H1 (cell line): ENCODE measurements around the gene PACSIN2. TPM values are rescaled to one million over a fixed set of nuclear protein-coding genes. Genes with fewer than 3 reads are reported as not detected.

Source experiments
- CTCF ChIA-PET: fragments of 300-600 bp; sonication (Branson Sonifier 250); formaldehyde crosslinking; loops from one replicate; lab custom pipeline; 2021; ENCODE audit not compliant: partially characterized antibody; lab: Charles Lee
- POLR2A ChIA-PET: fragments of 300-600 bp; sonication (Branson Sonifier 250); formaldehyde crosslinking; loops from one replicate; lab custom pipeline; 2021; ENCODE audit warnings: inconsistent platforms; ENCODE audit not compliant: partially characterized antibody; lab: Charles Lee
- DNase-seq, 2 experiments: peaks; one replicate each; pipeline versions ENCODE4 v3.0.0 to v3.0.0-alpha.2; 2010 to 2022; ENCODE audit warnings: low spot score in 2 of 2, low read depth in 1 of 2, mixed read lengths in 1 of 2
- FAIRE-seq: peaks from 2 replicates; lab custom pipeline; 2011; peaks lifted over from hg19 to GRCh38; lab: Jason Lieb, UNC
- H2AFZ ChIP-seq: 2 replicates; pipeline ENCODE4 v1.8.1; 2012; ENCODE audit warnings: low read length, inconsistent platforms
- H2AK5ac ChIP-seq: 2 replicates; pipeline ENCODE4 v1.6.1; 2013; ENCODE audit warnings: low read depth, low read length
- H2BK120ac ChIP-seq: replicated peaks from 2 replicates; pipeline ENCODE3; 2013; ENCODE audit warnings: low read depth, low read length, inconsistent platforms
- H2BK12ac ChIP-seq: 2 replicates; pipeline ENCODE4 v1.6.1; 2013; ENCODE audit warnings: low read depth, low read length
- H2BK15ac ChIP-seq: 2 replicates; pipeline ENCODE4 v1.6.1; 2013; ENCODE audit warnings: low read length
- H2BK20ac ChIP-seq: 2 replicates; pipeline ENCODE4 v1.6.1; 2013; ENCODE audit warnings: low read length
- H2BK5ac ChIP-seq: 2 replicates; pipeline ENCODE4 v1.6.1; 2013; ENCODE audit warnings: low read depth, low read length
- H3K14ac ChIP-seq: 2 replicates; pipeline ENCODE4 v1.6.1; 2013; ENCODE audit warnings: inconsistent platforms; ENCODE audit not compliant: insufficient read length
- H3K18ac ChIP-seq: 2 replicates; pipeline ENCODE4 v1.6.1; 2013; ENCODE audit warnings: low read length; ENCODE audit errors: extremely low read depth
- H3K23ac ChIP-seq: 2 replicates; pipeline ENCODE4 v1.6.1; 2013; ENCODE audit warnings: inconsistent platforms; ENCODE audit not compliant: insufficient read length
- H3K23me2 ChIP-seq: 2 replicates; pipeline ENCODE4 v1.6.1; 2013; ENCODE audit warnings: low read depth, low read length
- H3K27ac ChIP-seq: 2 replicates; pipeline ENCODE4 v1.6.1; 2011; ENCODE audit warnings: low read depth, low read length, inconsistent platforms
- H3K27me3 ChIP-seq, 4 experiments: replicated peaks in 1 of 4; 1 replicate in 1 of 4; 2 replicates in 3 of 4; pipeline versions ENCODE4 v1.6.1 to v1.8.1; 2011 to 2013; ENCODE audit warnings: low read length in 3 of 4, mild to moderate bottlenecking in 3 of 4, inconsistent platforms in 2 of 4, mixed read lengths in 2 of 4, moderate library complexity in 1 of 4; ENCODE audit not compliant: control insufficient read depth in 3 of 4, insufficient read depth in 3 of 4; ENCODE audit errors: extremely low read depth in 1 of 4
- H3K36me3 ChIP-seq, 4 experiments: 2 replicates each; pipeline versions ENCODE4 v1.6.1 to v1.8.1; 2011 to 2013; ENCODE audit warnings: mild to moderate bottlenecking in 4 of 4, low read length in 3 of 4, moderate library complexity in 2 of 4, control low read depth in 1 of 4, inconsistent platforms in 1 of 4; ENCODE audit not compliant: insufficient read depth in 4 of 4, control insufficient read depth in 2 of 4
- H3K4ac ChIP-seq: replicated peaks from 2 replicates; pipeline ENCODE3; 2013; ENCODE audit warnings: low read length, low read depth, mixed read lengths, inconsistent platforms; ENCODE audit not compliant: insufficient read length
- H3K4me1 ChIP-seq, 4 experiments: replicated peaks in 1 of 4; 1 replicate in 1 of 4; 2 replicates in 3 of 4; pipeline versions ENCODE4 v1.6.1 to v1.8.1; 2011 to 2013; ENCODE audit warnings: low read length in 3 of 4, inconsistent platforms in 2 of 4, mixed read lengths in 1 of 4; ENCODE audit not compliant: insufficient read depth in 4 of 4, control insufficient read depth in 3 of 4
- H3K4me2 ChIP-seq, 2 experiments: 2 replicates each; pipeline versions ENCODE4 v1.6.1 to v1.8.1; 2011 to 2013; ENCODE audit warnings: low read depth in 2 of 2, low read length in 2 of 2, control low read depth in 1 of 2, inconsistent platforms in 1 of 2, mild to moderate bottlenecking in 1 of 2; ENCODE audit not compliant: insufficient read depth in 1 of 2
- H3K4me3 ChIP-seq, 4 experiments: fragments of 200-600, 300-600 bp in 1 of 4; sonication (generic), shearing (Covaris generic), sonication (Bioruptor Twin) in 1 of 4; 2 replicates each; pipeline versions ENCODE4 v1.5.1 to v1.8.1; 2011 to 2016; ENCODE audit warnings: low read length in 4 of 4, low read depth in 3 of 4, control low read depth in 2 of 4, inconsistent platforms in 2 of 4, mild to moderate bottlenecking in 2 of 4, mixed read lengths in 1 of 4, moderate library complexity in 1 of 4; ENCODE audit not compliant: insufficient read depth in 2 of 4; ENCODE audit errors: extremely low read depth in 1 of 4
- H3K56ac ChIP-seq: replicated peaks from 2 replicates; pipeline ENCODE3; 2013; ENCODE audit warnings: low read depth, mild to moderate bottlenecking, mixed read lengths, low read length, inconsistent platforms; ENCODE audit not compliant: insufficient read length
- H3K79me1 ChIP-seq: 2 replicates; pipeline ENCODE4 v1.6.1; 2013; ENCODE audit warnings: low read depth, low read length, control low read depth
- H3K79me2 ChIP-seq, 2 experiments: 2 replicates each; pipeline versions ENCODE4 v1.6.1 to v1.8.1; 2012 to 2013; ENCODE audit warnings: low read length in 2 of 2, mild to moderate bottlenecking in 2 of 2, inconsistent platforms in 1 of 2; ENCODE audit not compliant: insufficient read depth in 2 of 2, control insufficient read depth in 1 of 2
- H3K9ac ChIP-seq, 4 experiments: replicated peaks in 1 of 4; 1 replicate in 1 of 4; 2 replicates in 3 of 4; pipeline versions ENCODE4 v1.6.1 to v1.8.1; 2011 to 2013; ENCODE audit warnings: low read depth in 3 of 4, low read length in 3 of 4, control low read depth in 2 of 4, mild to moderate bottlenecking in 2 of 4, moderate library complexity in 2 of 4, inconsistent platforms in 1 of 4; ENCODE audit errors: extremely low read depth in 1 of 4
- H3K9me3 ChIP-seq, 2 experiments: 2 replicates each; pipeline versions ENCODE4 v1.6.1 to v1.8.1; 2012 to 2013; ENCODE audit warnings: mild to moderate bottlenecking in 2 of 2, moderate library complexity in 2 of 2, control low read depth in 1 of 2, inconsistent platforms in 1 of 2, low read depth in 1 of 2, low read length in 1 of 2, mixed read lengths in 1 of 2; ENCODE audit not compliant: insufficient read depth in 2 of 2
- H4K20me1 ChIP-seq, 2 experiments: replicated peaks in 1 of 2; 2 replicates each; pipeline versions ENCODE3 to v1.8.1; 2011 to 2013; ENCODE audit warnings: inconsistent platforms in 2 of 2, low read length in 2 of 2, mild to moderate bottlenecking in 1 of 2; ENCODE audit not compliant: insufficient read depth in 2 of 2, control insufficient read depth in 1 of 2
- H4K5ac ChIP-seq: 2 replicates; pipeline ENCODE4 v1.6.1; 2013; ENCODE audit warnings: low read length, low read depth, mixed read lengths, inconsistent platforms; ENCODE audit not compliant: insufficient read length
- H4K8ac ChIP-seq: 2 replicates; pipeline ENCODE4 v1.8.0; 2013; ENCODE audit warnings: mild to moderate bottlenecking, moderate library complexity, low read length, inconsistent platforms; ENCODE audit not compliant: insufficient read depth; ENCODE audit errors: extremely low read depth
- H4K91ac ChIP-seq: replicated peaks from 2 replicates; pipeline ENCODE3; 2013; ENCODE audit warnings: low read length, mixed read lengths, inconsistent platforms; ENCODE audit not compliant: insufficient read length
- GABPA ChIP-seq: IDR thresholded peaks from 2 replicates; pipeline ENCODE4 v1.6.1; 2011; ENCODE audit warnings: mild to moderate bottlenecking, low read length, moderate library complexity, borderline replicate concordance; ENCODE audit not compliant: insufficient read depth
- SP4 ChIP-seq: IDR thresholded peaks from 2 replicates; pipeline ENCODE4 v1.6.1; 2012; ENCODE audit warnings: low read length, inconsistent platforms
- ZNF274 ChIP-seq: IDR thresholded peaks from 2 replicates; pipeline ENCODE4 v1.7.0; 2012; ENCODE audit warnings: low read length, borderline replicate concordance; ENCODE audit errors: extremely low read depth
- WGBS, 2 experiments: shearing (Covaris generic) in 1 of 2; methylation state at CpG; one replicate each; pipeline versions ENCODE4 v1.1.6 to v1.1.7; 2013 to 2015; ENCODE audit warnings: low lambda C conversion rate in 2 of 2, mixed read lengths in 2 of 2, inconsistent platforms in 1 of 2, low coverage in 1 of 2, missing lambda C conversion rate in 1 of 2; ENCODE audit not compliant: insufficient replicate concordance in 2 of 2, insufficient coverage in 1 of 2, insufficient read length in 1 of 2; ENCODE audit errors: extremely low coverage in 1 of 2, missing lambda C conversion rate in 1 of 2; 5-methylcytosine and 5-hydroxymethylcytosine counted together
- polyA plus RNA-seq, 7 experiments: library from polyadenylated mRNA; depleted of rRNA in 3 of 7; stranded (reverse) in 5 of 7; unstranded in 2 of 7; fragments of >200 nt in 5 of 7; fragments of 200-250 nt in 2 of 7; gene quantifications; 1 replicate in 5 of 7; 2 replicates in 1 of 7; 4 replicates in 1 of 7; pipeline versions ENCODE4 v1.2.1 to v1.2.3, GENCODE V29; 2011 to 2013; ENCODE audit warnings: missing spikeins in 2 of 7, mixed read lengths in 2 of 7
- total RNA-seq: library from RNA; stranded (reverse); fragmentation: NEBNext Ultra II Directional; extraction: Animal tissue kit (Norgen Biotek cat#: 25700); gene quantifications from 2 replicates; pipeline ENCODE4 v1.2.1, GENCODE V29; 2021

PACSIN2 gene
- total and polyA plus RNA-seq, 2 of the 8 experiments (the other 6 are each of a cell fraction or from before 2014, with no cell fraction given), result 44.8 to 64.2 TPM

DNA sequence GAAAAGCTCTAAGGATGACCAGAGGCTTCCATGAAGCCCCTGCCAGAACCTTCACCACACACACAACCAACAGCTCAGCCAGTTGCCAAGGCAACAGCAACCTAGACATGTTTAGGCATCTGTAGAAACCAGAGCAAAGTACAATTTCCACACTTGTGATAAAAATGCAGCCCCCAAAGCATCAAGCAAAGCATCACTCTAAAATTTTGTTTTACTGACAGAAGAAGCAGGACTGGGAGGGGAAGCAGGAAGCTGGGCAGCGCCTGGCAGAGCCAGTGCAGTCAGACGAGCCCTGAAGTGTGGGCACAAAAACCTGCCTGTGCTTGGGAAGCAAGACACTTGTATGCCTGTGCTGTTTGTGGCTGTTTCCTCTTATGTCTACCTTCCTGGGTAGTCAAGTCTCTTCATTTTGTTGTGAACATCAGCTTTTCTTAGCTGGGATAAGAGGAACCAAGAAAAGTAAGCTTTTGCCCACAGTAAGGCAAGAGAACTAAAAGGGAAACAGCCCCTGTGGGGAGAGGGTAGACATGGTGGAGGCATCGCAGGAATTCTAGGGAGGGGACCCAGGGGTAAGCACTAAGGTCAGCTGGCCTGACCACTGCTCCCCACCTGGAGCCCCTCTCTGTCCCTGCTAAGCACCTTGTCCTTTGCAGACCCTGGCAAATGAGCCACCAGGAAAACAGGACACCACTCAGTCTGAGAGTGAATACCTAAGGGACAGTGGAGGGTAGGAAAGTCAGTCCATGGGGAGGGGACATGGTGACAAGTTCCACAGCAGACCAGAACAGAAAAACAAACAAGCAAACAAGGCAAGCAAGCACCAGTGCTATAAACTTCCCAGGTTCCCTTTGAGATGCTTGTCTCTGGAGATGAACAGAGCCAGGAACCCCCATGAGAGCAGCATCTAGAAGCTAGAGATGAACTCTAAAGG is 13.4 kb downstream of the PACSIN2 start:
- Histone ChIP-seq H2BK5ac (peak overlapping the region; percentile 0; the same call in 1 of the 2 replicates), H3K23me2 (no peaks in the 10 kb centered on the region; the same call in 1 of the 2 replicates), H2AFZ (no peak overlapping the region), H3K4me3 (no peak overlapping the region), H3K79me1 (peaks cover 42% of the 10 kb centered on the region), H3K9me3 (no peaks in the 10 kb centered on the region), H2AK5ac (0 out of 2 replicates have a peak overlapping the region, but pooled peaks have one; percentile 0), H3K23ac (no peak overlapping the region), H3K18ac (0 out of 2 replicates have a peak overlapping the region, but pooled peaks have one; percentile 11), H3K4me1 (peaks cover 11 to 32% (median 24%) of the 10 kb centered on the region in 4 experiments), H2BK15ac (no peak overlapping the region), H3K27me3 (no peaks in the 10 kb centered on the region), H2BK20ac (peak overlapping the region; percentile 67; the same call in 1 of the 2 replicates), H2BK120ac (no peak overlapping the region), H2BK12ac (no peak overlapping the region), H4K5ac (no peak overlapping the region), H3K9ac (no peak overlapping the region; a peak in 1 of 7 replicates), H4K91ac (no peak overlapping the region), H4K8ac (no peak overlapping the region), H3K4ac (peak overlapping the region; percentile 24), H3K79me2 (peaks cover 40 to 97% of the 10 kb centered on the region in 2 experiments)
- no peak for FAIRE-seq
- ChIA-PET POLR2A (interaction anchor here (0.6 to 8.8 kb wide), 2 partner anchors 13 to 17 kb away, joined by 3 to 94 read pairs; partner anchors contain the start of gene PACSIN2), CTCF (interaction anchor here (1.1 to 2.0 kb wide), 9 partner anchors 8 to 133 kb away, joined by 3 to 8 read pairs (median 4); no protein-coding TSS in a partner anchor)
- TF ChIP-seq SP4, result no peak
- no peak for TF ChIP-seq GABPA
- no peak for TF ChIP-seq ZNF274
- TF ChIP-seq, all 59 proteins: peak for 0
- Histone ChIP-seq H3K56ac (no peak overlapping the region), H3K14ac (no peak overlapping the region), H3K27ac (no peak overlapping the region), H3K36me3 (no peaks in the 10 kb centered on the region), H3K4me2 (peak overlapping the region in 1 of 2 experiments; percentile 44; a peak in 1 of 4 replicates), H4K20me1 (peaks cover 17 to 30% of the 10 kb centered on the region in 2 experiments)
- no peak for DNase-seq
- WGBS, 2 experiments, result 89% methylated on average over 3 of the region's 3 CpGs; no CpG with 5 or more reads in 1 of the 2 experiments
